HL-60 (cell line): ENCODE data around the gene RLIM.

Experiments
- POLR2AphosphoS5 ChIP-seq: IDR thresholded peaks from 2 replicates; pipeline ENCODE4 v1.6.1; 2012; ENCODE audit warnings: low read depth
- TF ChIP-seq, protein P1 (sequence below): IDR thresholded peaks from one replicate; pipeline ENCODE4 v1.5.1; 2011; ENCODE audit warnings: low read length, control low read depth, inconsistent platforms; ENCODE audit not compliant: insufficient read depth

- TF ChIP-seq, protein P1, sequence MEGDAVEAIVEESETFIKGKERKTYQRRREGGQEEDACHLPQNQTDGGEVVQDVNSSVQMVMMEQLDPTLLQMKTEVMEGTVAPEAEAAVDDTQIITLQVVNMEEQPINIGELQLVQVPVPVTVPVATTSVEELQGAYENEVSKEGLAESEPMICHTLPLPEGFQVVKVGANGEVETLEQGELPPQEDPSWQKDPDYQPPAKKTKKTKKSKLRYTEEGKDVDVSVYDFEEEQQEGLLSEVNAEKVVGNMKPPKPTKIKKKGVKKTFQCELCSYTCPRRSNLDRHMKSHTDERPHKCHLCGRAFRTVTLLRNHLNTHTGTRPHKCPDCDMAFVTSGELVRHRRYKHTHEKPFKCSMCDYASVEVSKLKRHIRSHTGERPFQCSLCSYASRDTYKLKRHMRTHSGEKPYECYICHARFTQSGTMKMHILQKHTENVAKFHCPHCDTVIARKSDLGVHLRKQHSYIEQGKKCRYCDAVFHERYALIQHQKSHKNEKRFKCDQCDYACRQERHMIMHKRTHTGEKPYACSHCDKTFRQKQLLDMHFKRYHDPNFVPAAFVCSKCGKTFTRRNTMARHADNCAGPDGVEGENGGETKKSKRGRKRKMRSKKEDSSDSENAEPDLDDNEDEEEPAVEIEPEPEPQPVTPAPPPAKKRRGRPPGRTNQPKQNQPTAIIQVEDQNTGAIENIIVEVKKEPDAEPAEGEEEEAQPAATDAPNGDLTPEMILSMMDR, result no peak
- no peak for TF ChIP-seq POLR2AphosphoS5
Observed at GRCh38 chrX:74585766-74586165, 28.7 kb downstream of the RLIM start.
